Heart left ventricle (tissue), 13 donors: ENCODE measurements around the gene IL2RA.

Experiments
- POLR2A ChIP-seq, 2 donors: fragments of 450-650 bp; IDR thresholded peaks; one replicate each; pipeline ENCODE4 v1.6.1; 2017; ENCODE audit warnings: antibody characterized with exemption in 2 of 2, mild to moderate bottlenecking in 2 of 2, moderate library complexity in 2 of 2
- TF ChIP-seq, protein P1 (sequence below), 12 donors: fragments of 200-600 bp; sonication (generic) in 4 of 12; IDR thresholded peaks; one replicate each; pipeline versions ENCODE4 v1.5.0 to v1.8.0; 2018 to 2022; ENCODE audit warnings: antibody characterized with exemption in 12 of 12, mild to moderate bottlenecking in 5 of 12
- donor health status: ischemic (EF 13 %, LVEDD 7.1; RV severe dilation, severe dysfunction).
- donor health status: DM: no; HTN: yes; CAD: no.
- donor health status: DM: no; HTN: no; CAD: no.
- donor health status: ischemic (EF 25% LVEDD 6.9; RV normal size, moderate dysfunction).
- donor health status: ischemic (EF 25% LVEDD 5.7; RV mildly dilated, moderate dysfunction).
- donor health status: ischemic (EF 35%, LVEDD 5.7; RV mildly dilated, moderate dysfunction).
- donor health status: nonischemic (EF 11% LVEDD 7.7; RV severe dilation, severe dysfunction).
- donor health status: DM: yes; HTN: yes; CAD: no.
- donor health status: PGD.
- donor health status: ischemic (EF 29% LVEDD 5.4; RV normal size, mild dysfunction).
- donor health status: nonischemic (EF 23%, LVEDD 6.1; RV moderate dilation, normal function).

DNA sequence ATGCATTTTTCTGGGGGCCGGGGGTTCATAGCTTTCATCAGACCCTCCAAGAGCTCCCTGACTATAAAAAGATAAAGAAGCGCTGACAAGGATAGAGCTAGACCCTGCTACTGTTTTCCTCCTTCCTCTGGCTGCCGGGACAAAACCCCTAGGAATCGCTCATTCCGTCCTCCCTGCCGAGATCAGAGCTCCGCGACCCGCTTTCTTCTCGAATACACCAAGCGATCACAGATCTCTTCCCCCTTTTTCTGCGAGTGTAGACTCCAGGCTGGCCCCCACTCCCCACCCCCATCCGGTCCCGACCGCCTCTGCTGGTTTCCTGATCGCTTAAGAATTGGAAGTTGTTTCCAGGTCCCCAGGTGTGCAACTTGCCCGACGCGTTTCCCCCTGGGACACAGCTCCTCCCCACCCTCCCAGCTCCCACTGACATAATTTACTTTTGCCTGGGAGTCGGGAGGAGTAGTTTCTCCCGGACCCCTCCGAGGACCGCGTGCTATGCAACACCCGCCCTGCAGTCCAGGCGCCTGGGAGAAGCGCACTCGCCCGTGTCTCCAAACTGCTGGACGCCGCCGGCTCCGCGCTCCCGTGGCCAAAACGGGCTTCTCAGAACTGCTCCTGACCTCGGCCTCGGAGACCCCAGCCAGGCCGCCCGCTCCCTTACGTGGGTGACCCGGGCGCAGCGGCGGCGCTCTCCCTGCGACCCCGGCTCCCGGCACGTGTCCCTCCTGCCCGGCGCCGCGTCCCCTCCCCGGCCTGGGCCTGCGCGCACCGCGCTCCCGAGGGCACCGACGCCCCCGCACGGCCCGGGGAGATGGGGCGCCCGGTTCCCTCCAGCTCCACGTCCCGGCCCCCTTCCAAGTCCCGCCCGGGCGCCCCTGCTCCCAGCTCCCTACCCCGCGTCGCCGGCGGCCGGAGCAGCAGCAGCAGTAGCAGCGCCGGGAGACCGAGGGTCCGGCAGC lies 85.4 kb downstream of the IL2RA start:
- TF ChIP-seq, protein P1, sequence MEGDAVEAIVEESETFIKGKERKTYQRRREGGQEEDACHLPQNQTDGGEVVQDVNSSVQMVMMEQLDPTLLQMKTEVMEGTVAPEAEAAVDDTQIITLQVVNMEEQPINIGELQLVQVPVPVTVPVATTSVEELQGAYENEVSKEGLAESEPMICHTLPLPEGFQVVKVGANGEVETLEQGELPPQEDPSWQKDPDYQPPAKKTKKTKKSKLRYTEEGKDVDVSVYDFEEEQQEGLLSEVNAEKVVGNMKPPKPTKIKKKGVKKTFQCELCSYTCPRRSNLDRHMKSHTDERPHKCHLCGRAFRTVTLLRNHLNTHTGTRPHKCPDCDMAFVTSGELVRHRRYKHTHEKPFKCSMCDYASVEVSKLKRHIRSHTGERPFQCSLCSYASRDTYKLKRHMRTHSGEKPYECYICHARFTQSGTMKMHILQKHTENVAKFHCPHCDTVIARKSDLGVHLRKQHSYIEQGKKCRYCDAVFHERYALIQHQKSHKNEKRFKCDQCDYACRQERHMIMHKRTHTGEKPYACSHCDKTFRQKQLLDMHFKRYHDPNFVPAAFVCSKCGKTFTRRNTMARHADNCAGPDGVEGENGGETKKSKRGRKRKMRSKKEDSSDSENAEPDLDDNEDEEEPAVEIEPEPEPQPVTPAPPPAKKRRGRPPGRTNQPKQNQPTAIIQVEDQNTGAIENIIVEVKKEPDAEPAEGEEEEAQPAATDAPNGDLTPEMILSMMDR (IDR thresholded peaks at IDR 0.05) = no peak
- no peak for TF ChIP-seq POLR2A (IDR thresholded peaks at IDR 0.05)
